ENCODE data around the gene BACE1. TPM values are rescaled to one million over a fixed set of nuclear protein-coding genes. Genes with fewer than 3 reads are reported as not detected.

Gene BACE1
- total and polyA plus RNA-seq, 7 donors: 1.8 to 24.6 (median 13.2) TPM

- 82 to 90% methylated on average over 7 of the region's 7 CpGs for WGBS, 2 donors
- Histone ChIP-seq H3K4me3 (no peak overlapping the region), H3K27me3 (peaks cover 0 to 8% (median 0%) of the 10 kb centered on the region in 3 donors), H3K27ac (no peak overlapping the region), H3K4me1 (peaks cover 0 to 13% (median 10%) of the 10 kb centered on the region in 4 donors), H3K9me3 (no peaks in the 10 kb centered on the region), H3K36me3 (peaks cover 0 to 10% (median 0%) of the 10 kb centered on the region in 4 donors)
- peak; percentile 14 for DNase-seq
- intact Hi-C loops (cut with DNase I): no loop called here
- TF ChIP-seq CTCF (IDR thresholded peaks at IDR 0.05) (no peak), POLR2A (IDR thresholded peaks at IDR 0.05) (no peak), EP300 (IDR thresholded peaks at IDR 0.05) (no peak), POLR2AphosphoS5 (IDR thresholded peaks at IDR 0.05) (no peak)
These were observed 13.8 kb downstream of the BACE1 start for GRCh38 chr11:117302228-117302627.

- Histone ChIP-seq H3K4me3 (peak overlapping the region in 1 of 4 donors; percentile 23), H3K27me3 (peaks cover 0 to 8% (median 0%) of the 10 kb centered on the region in 3 donors), H3K9me3 (no peaks in the 10 kb centered on the region), H3K4me1 (peaks cover 0 to 13% (median 10%) of the 10 kb centered on the region in 4 donors), H3K27ac (no peak overlapping the region), H3K36me3 (peaks cover 0 to 5% (median 0%) of the 10 kb centered on the region in 4 donors)
- intact Hi-C loops (cut with DNase I): no loop called here
- DNase-seq: no peak
- WGBS, 2 donors: 80 to 82% methylated on average over 5 of the region's 5 CpGs
- no peak for TF ChIP-seq EP300 (IDR thresholded peaks at IDR 0.05)
- no peak for TF ChIP-seq POLR2AphosphoS5 (IDR thresholded peaks at IDR 0.05)
- TF ChIP-seq CTCF (IDR thresholded peaks at IDR 0.05): no peak
- no peak for TF ChIP-seq POLR2A (IDR thresholded peaks at IDR 0.05)
These were observed 15.3 kb downstream of the BACE1 start for GRCh38 chr11:117300773-117301172.

GRCh38 chr11:117300283-117300663 is 15.8 kb downstream of the BACE1 start:
- intact Hi-C loops (cut with DNase I): no loop called here
- peaks cover 0 to 10% (median 0%) of the 10 kb centered on the region in 4 donors for H3K36me3 ChIP-seq
- peak; percentile 69 for DNase-seq
- no peak overlapping the region for H3K27ac ChIP-seq
- TF ChIP-seq POLR2A (IDR thresholded peaks at IDR 0.05) (no peak), CTCF (IDR thresholded peaks at IDR 0.05) (no peak), POLR2AphosphoS5 (IDR thresholded peaks at IDR 0.05) (no peak), EP300 (IDR thresholded peaks at IDR 0.05) (no peak)
- no peaks in the 10 kb centered on the region for H3K9me3 ChIP-seq
- H3K4me3 ChIP-seq: peak overlapping the region in 2 of 4 donors; percentile 12 to 23
- H3K27me3 ChIP-seq: peaks cover 0 to 8% (median 0%) of the 10 kb centered on the region in 3 donors
- H3K4me1 ChIP-seq: peaks cover 0 to 13% (median 10%) of the 10 kb centered on the region in 4 donors
- 59 to 60% methylated on average over 17 of the region's 17 CpGs for WGBS, 2 donors

GRCh38 chr11:117299351-117300282 is 16.4 kb downstream of the BACE1 start:
- Histone ChIP-seq H3K4me3 (peak overlapping the region in 2 of 4 donors; percentile 12 to 23), H3K27ac (no peak overlapping the region)
- TF ChIP-seq CTCF (IDR thresholded peaks at IDR 0.05): no peak
- TF ChIP-seq POLR2A (IDR thresholded peaks at IDR 0.05): no peak
- TF ChIP-seq EP300 (IDR thresholded peaks at IDR 0.05): no peak
- no peak for TF ChIP-seq POLR2AphosphoS5 (IDR thresholded peaks at IDR 0.05)

More at GRCh38 chr11:117299351-117300282, 16.4 kb downstream of the BACE1 start:
- peaks cover 0 to 13% (median 10%) of the 10 kb centered on the region in 4 donors for H3K4me1 ChIP-seq
- peaks cover 0 to 8% (median 0%) of the 10 kb centered on the region in 3 donors for H3K27me3 ChIP-seq
- intact Hi-C loops (cut with DNase I): no loop called here
- no peaks in the 10 kb centered on the region for H3K9me3 ChIP-seq
- no peak for DNase-seq
- 62 to 69% methylated on average over 12 of the region's 12 CpGs for WGBS, 2 donors
- peaks cover 0 to 17% (median 0%) of the 10 kb centered on the region in 4 donors for H3K36me3 ChIP-seq

Data from sigmoid colon (tissue), 7 donors.